ENCODE results near the gene SPAG9.

DNA sequence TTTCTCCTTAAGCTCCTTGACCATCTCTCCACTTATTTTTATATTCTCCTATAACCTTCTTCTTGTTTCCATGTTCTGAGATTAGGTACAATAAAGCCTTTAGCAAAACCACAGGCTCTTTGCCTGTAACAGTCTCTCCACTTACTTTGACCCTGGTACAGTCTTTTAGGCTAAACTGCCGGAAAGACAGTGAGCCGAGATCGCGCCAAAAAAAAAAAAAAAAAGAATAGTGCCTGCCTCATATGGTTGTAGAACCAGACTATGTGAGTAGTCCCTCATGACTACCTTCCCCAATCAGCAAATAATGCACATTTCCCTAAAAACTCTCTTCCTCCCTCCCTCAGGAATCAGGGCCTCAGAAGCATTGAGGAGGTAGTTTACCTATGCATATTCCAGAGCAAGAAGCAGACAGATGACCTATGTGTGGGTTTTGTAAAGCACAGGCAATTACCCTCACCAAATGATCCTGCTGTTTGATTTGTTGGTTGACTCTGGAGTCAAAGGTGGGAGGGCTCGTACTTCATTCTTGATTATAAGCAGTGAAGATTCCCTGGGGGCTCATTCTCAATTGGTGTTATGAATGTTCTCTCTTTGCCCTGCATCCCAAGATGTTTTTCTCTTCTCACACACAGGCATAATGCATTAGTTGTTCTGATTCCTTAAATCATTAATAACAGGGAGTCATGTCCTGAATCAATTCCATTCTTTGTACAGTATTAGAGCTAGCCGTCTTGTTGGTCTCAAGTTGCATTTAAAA lies 23.8 kb upstream of the SPAG9 start:
- TF ChIP-seq POLR2AphosphoS5 (IDR thresholded peaks at IDR 0.05; ENCODE audit: low read depth, low read length) (no peak), POLR2A (IDR thresholded peaks at IDR 0.05; ENCODE audit: low read depth, low read length) (no peak), TAF1 (IDR thresholded peaks at IDR 0.05; ENCODE audit: borderline replicate concordance, low read depth, low read length) (no peak)

Data from GM12892 (cell line).